Heart left ventricle (tissue), 13 donors: Measurements from ENCODE around the gene SH3BGRL3.

ENCODE experiments used
- POLR2A ChIP-seq, 2 donors: fragments of 450-650 bp; IDR thresholded peaks; one replicate each; pipeline ENCODE4 v1.6.1; 2017; ENCODE audit warnings: antibody characterized with exemption in 2 of 2, mild to moderate bottlenecking in 2 of 2, moderate library complexity in 2 of 2
- TF ChIP-seq, protein P1 (sequence below), 12 donors: fragments of 200-600 bp; sonication (generic) in 4 of 12; IDR thresholded peaks; one replicate each; pipeline versions ENCODE4 v1.5.0 to v1.8.0; 2018 to 2022; ENCODE audit warnings: antibody characterized with exemption in 12 of 12, mild to moderate bottlenecking in 5 of 12
- donor health status: ischemic (EF 13 %, LVEDD 7.1; RV severe dilation, severe dysfunction).
- donor health status: DM: no; HTN: yes; CAD: no.
- donor health status: DM: no; HTN: no; CAD: no.
- donor health status: ischemic (EF 25% LVEDD 6.9; RV normal size, moderate dysfunction).
- donor health status: ischemic (EF 25% LVEDD 5.7; RV mildly dilated, moderate dysfunction).
- donor health status: ischemic (EF 35%, LVEDD 5.7; RV mildly dilated, moderate dysfunction).
- donor health status: nonischemic (EF 11% LVEDD 7.7; RV severe dilation, severe dysfunction).
- donor health status: DM: yes; HTN: yes; CAD: no.
- donor health status: PGD.
- donor health status: ischemic (EF 29% LVEDD 5.4; RV normal size, mild dysfunction).
- donor health status: nonischemic (EF 23%, LVEDD 6.1; RV moderate dilation, normal function).

DNA sequence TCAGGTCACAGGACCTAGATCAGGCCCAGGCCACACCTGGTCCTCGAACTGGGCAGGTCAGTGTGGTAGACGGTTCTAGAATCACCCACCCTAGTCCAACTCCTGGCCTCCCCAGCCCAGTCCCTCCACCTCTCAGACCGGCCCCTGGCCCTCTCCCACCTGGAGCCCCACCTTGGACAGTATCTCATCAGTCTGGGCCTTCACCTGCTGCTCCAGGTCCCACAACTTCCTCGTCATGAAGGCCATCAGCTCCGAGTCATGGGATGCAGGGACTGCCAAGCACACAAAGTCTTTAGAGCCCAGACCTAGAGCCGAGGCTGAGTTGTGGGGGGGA lies 17.9 kb downstream of the SH3BGRL3 start:
- TF ChIP-seq, protein P1, sequence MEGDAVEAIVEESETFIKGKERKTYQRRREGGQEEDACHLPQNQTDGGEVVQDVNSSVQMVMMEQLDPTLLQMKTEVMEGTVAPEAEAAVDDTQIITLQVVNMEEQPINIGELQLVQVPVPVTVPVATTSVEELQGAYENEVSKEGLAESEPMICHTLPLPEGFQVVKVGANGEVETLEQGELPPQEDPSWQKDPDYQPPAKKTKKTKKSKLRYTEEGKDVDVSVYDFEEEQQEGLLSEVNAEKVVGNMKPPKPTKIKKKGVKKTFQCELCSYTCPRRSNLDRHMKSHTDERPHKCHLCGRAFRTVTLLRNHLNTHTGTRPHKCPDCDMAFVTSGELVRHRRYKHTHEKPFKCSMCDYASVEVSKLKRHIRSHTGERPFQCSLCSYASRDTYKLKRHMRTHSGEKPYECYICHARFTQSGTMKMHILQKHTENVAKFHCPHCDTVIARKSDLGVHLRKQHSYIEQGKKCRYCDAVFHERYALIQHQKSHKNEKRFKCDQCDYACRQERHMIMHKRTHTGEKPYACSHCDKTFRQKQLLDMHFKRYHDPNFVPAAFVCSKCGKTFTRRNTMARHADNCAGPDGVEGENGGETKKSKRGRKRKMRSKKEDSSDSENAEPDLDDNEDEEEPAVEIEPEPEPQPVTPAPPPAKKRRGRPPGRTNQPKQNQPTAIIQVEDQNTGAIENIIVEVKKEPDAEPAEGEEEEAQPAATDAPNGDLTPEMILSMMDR (IDR thresholded peaks at IDR 0.05) = no peak
- TF ChIP-seq POLR2A (IDR thresholded peaks at IDR 0.05) = no peak
